Measurements from ENCODE around the gene DUSP2.

DNA sequence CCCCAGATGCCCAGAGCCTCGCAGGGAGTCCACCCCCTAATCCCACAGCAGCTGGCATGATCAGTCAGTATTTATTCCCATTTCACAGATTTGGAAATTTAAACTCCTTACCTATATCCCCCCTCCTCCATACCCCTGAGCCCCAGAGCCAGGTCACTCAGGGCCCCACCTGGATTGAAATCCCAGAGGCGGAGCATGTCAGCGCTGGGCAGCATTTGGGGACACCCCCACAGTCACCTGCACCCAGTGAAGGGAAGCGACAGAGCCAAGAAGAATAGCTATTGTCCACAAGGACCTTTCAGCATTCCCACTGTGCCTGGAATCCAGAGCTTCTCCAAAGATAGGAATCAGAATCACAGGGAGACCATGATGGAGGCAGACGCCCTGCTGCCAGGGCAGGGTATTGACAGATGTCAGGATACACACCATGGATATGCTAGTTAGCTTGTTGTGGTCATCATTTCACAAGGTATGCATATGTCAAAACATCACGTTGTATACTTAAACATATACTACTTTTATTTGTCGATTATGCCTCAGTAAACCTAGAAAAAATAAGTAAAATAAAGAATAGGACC is 6.0 kb downstream of the DUSP2 start:
- no peak for TF ChIP-seq POLR2A (IDR thresholded peaks at IDR 0.05)
- TF ChIP-seq, protein P1, sequence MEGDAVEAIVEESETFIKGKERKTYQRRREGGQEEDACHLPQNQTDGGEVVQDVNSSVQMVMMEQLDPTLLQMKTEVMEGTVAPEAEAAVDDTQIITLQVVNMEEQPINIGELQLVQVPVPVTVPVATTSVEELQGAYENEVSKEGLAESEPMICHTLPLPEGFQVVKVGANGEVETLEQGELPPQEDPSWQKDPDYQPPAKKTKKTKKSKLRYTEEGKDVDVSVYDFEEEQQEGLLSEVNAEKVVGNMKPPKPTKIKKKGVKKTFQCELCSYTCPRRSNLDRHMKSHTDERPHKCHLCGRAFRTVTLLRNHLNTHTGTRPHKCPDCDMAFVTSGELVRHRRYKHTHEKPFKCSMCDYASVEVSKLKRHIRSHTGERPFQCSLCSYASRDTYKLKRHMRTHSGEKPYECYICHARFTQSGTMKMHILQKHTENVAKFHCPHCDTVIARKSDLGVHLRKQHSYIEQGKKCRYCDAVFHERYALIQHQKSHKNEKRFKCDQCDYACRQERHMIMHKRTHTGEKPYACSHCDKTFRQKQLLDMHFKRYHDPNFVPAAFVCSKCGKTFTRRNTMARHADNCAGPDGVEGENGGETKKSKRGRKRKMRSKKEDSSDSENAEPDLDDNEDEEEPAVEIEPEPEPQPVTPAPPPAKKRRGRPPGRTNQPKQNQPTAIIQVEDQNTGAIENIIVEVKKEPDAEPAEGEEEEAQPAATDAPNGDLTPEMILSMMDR (IDR thresholded peaks at IDR 0.05): no peak

All from body of pancreas (tissue), 4 donors.